ENCODE results near the gene SLC8B1.

Gene SLC8B1

GRCh38 chr12:113271853-113272561 is 62.9 kb downstream of the SLC8B1 start:
- DNase-seq (ENCODE audit: low read depth, low spot score), result peak; percentile 47

DNA sequence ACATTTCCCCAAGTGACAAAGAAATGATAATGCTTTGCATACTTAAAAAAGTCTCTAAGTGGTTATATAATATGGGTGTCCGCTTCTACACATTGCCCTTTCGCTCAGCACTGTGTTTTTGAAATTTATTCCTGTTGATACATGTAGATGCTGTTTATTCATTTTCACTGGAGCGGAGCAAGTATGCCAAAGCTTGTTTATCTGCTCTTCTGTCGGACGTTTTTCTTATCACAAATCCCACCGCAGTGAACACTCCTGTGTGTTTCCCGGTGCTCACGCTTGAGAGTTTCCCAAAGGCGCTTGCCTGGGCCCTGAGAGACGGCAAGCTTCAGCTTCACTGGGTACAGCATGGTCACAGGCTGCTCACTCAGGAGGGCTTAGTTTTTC is 63.5 kb downstream of the SLC8B1 start:
- DNase-seq (ENCODE audit: low read depth, low spot score), result no peak

DNA sequence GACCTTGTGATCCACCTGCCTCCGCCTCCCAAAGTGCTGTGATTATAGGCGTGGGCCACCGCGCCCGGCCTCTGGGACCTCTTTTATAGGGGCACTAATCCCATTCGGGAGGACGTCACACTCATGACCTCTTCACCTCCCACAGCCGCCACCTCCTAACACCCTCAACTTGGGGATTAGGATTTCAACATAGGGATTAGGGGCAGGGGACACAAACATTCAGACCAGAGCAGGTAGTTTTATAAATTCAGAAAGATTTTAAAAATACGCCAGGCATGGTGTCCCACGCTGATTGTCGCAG is 64.2 kb downstream of the SLC8B1 start:
- DNase-seq (ENCODE audit: low read depth, low spot score), result no peak

- no peak for DNase-seq (ENCODE audit: low read depth, low spot score)
These were observed 65.5 kb downstream of the SLC8B1 start for GRCh38 chr12:113269257-113269943.

GRCh38 chr12:113268621-113269020 is 66.3 kb downstream of the SLC8B1 start:
- DNase-seq (ENCODE audit: low read depth, low spot score), result no peak

DNA sequence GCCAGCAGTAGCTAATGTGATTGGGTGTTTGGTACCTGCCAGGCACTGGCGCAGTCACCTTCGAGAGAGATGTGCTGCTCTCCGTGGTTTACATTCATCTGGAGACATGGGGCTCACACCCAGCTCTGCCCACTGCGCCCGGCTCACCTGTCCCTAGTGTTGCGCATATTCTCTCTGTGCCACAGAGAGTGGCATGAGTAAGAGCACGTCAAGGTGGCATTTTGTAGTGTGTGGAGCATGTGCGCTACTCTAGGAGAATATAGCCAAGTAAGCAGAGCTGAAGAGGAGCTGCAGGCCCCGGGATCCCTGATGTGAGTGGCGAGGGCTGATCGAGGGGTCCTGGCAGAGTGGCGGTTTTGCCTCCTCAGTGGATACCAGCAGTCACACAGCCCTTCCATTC is 66.8 kb downstream of the SLC8B1 start:
- no peak for DNase-seq (ENCODE audit: low read depth, low spot score)

DNA sequence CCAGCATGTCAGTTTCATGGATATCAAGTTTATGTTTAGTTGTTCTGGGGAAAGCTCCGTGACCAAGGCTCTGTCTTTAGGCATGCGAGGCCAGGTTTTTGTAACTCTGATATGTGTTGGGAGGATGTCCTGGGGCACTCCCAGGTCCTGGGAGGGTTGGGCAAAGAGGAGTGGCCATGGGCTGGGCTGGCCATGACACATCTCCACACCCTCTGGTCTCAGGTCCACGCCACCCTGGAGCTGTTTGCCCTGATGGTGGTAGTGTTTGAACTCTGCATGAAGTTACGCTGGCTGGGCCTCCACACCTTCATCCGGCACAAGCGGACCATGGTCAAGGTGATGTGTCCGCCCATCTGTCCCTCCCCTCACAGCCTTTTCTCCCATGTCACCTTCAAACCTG is 67.3 kb downstream of the SLC8B1 start:
- no peak for DNase-seq (ENCODE audit: low read depth, low spot score)

- DNase-seq (ENCODE audit: low read depth, low spot score), result no peak
These were observed 68.6 kb downstream of the SLC8B1 start for GRCh38 chr12:113266106-113266895.

GRCh38 chr12:113263431-113263963 is 71.4 kb downstream of the SLC8B1 start:
- no peak for DNase-seq (ENCODE audit: low read depth, low spot score)

- DNase-seq (ENCODE audit: low read depth, low spot score), result no peak
These were observed 72.2 kb downstream of the SLC8B1 start for GRCh38 chr12:113262710-113263109.

DNA sequence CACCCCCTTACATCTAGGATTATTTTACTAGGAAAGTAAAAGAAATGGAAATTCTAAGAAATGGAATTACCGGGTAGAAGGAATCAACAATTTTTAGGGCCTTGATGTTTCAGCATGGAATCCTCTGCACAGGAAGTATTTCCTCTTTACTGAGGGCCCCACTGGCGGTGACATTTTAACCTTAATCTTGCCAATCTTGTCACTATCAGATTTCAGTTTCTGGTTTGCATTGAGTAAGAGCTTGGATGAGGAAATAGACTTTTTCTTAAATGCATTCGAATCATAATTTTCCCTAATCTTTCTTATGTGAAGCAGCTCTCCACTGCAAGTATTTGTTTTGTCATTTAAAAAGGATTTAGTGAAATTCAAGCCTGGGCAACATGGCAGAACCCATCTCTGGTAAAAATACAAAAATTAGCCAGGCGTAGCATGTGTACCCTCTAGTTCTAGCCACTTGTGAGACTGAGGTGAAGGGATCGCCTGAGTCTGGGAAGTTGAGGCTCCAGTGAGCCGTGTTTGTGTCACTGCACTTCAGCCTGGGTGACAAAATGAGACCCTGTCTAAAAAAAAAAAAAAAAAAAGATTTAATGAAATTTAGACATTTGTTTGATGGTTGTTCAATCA is 73.0 kb downstream of the SLC8B1 start:
- DNase-seq (ENCODE audit: low read depth, low spot score), result no peak

DNA sequence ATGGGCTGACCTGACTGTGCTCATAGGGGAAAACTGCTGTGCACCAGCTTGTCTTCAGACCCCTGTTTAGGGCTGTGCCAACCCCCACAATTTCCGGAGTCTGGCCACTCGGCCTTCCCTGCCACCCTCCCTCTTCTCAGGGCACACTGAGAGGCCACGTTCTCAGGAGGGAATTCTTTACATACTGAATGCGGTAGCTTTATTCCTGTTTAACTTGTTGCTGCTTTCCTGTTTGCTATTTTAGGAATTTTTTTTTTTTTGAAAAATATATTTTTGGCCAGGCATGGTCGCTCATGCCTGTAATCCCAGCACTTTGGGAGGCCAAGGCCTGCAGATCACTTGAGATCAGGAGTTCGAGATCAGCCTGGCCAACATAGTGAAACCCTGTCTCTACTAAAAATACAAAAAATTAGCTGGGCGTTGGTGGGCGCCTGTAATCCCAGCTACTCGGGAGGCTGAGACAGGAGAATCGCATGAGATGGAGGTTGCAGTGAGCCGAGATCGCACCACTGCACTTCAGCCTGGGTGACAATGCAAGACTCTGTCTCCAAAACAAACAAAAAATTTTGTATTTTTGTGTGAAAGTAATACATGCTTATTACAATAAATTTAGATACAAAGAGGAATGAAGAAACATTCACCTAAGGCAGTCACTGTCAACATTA is 74.1 kb downstream of the SLC8B1 start:
- DNase-seq (ENCODE audit: low read depth, low spot score), result no peak

- no peak for DNase-seq (ENCODE audit: low read depth, low spot score)
These were observed 74.8 kb downstream of the SLC8B1 start for GRCh38 chr12:113260127-113260526.

GRCh38 chr12:113257564-113257963 is 77.3 kb downstream of the SLC8B1 start:
- no peak for DNase-seq (ENCODE audit: low read depth, low spot score)

GRCh38 chr12:113254298-113254697 is 80.6 kb downstream of the SLC8B1 start:
- no peak for DNase-seq (ENCODE audit: low read depth, low spot score)

GRCh38 chr12:113253532-113254285 is 81.2 kb downstream of the SLC8B1 start:
- DNase-seq (ENCODE audit: low read depth, low spot score), result no peak

GRCh38 chr12:113252494-113252893 is 82.4 kb downstream of the SLC8B1 start:
- no peak for DNase-seq (ENCODE audit: low read depth, low spot score)

GRCh38 chr12:113251404-113252070 is 83.4 kb downstream of the SLC8B1 start:
- DNase-seq (ENCODE audit: low read depth, low spot score), result peak; percentile 52

- DNase-seq (ENCODE audit: low read depth, low spot score), result no peak
These were observed 84.9 kb downstream of the SLC8B1 start for GRCh38 chr12:113250045-113250444.

- no peak for DNase-seq (ENCODE audit: low read depth, low spot score)
These were observed 85.4 kb downstream of the SLC8B1 start for GRCh38 chr12:113249546-113249945.

Data from ELF-1 (cell line).